CD4-positive, alpha-beta T cell treated with Interferon alpha-2 for 1 hour (primary cell): ENCODE measurements around the gene PAX1.

Source experiments
- DNase-seq, 2 donors: peaks; one replicate each; pipeline ENCODE4 v3.0.0-alpha.2; 2020 to 2022

PAX1 gene

DNA sequence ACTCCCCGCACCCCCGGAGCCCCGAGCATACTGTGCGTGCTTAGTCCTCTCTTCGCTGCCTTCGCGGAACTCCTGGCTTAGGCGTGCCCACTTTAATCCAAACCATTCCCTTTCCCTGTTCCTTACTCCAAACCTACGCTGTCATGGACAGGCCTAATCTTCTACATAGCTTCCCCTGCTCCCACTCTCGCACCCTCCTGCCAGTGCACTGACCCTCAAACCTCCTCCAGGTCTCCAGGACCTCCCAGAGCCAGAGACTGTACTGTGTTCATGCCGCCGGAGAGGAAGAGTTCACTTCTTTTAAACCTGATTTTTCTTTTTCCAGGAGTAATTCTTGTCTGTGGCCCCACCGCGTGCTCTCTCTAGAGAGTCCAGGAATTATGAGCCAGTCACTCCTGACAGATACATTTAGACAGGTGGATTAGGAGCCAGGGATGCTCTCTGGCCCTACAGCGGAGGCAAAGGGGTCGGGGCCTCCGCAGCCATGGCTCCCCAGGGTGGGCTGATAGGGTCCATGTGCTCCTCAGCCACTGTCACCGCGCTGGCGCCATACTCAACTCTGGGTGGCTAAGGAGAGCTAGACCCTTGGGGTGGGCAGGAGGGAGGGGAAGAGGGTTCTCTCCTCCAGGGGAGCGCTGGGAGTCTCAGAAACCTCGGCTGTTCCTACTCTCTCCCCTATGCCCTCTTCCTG is 1.6 kb upstream of the PAX1 start:
- no peak for DNase-seq

DNA sequence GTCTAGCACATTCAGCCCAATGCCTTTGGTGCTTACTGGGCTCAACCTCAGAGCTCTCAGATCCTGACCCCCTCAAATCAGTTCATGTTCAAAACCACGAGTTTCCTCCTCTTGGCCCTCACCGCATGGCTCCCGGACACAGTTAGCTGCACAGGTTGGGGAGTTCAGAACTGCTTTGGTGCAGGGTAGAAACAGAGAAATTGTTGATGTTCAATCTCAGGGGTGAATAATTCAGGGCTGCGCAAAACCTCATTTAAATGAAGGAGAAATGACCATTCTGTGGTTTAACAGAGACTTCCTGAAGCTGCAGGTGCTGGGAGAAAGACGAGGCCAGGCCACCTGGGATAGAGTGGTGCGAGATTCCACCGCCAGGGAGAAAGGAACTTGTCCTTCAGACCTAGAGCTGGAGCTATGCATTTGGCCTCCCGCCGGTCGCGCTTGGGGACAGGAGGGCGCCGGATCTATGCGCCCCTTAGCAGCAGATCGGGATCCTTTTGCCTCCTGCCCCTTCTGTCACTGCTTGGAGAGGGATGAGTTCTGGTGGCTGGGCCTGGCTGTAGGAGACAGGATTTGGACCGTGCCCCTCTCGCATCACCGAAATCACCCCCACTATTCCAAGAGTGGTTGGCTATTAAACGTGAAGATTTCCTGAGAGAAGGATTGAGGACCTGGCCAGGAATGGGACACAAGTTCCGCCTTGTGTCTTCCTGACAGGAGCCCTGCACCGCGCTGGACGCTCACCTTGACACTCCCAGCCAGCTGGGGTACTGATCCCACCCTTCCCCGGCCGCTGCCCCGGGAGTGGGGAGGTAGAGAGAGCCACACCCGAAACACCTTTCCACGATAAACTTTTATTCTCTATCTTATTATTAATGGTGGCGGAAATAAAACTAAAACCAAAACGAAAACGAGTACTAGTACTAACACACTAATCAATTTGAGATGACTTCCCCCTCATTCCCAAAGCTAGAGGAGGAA is 767 bp upstream of the PAX1 start:
- no peak for DNase-seq

DNA sequence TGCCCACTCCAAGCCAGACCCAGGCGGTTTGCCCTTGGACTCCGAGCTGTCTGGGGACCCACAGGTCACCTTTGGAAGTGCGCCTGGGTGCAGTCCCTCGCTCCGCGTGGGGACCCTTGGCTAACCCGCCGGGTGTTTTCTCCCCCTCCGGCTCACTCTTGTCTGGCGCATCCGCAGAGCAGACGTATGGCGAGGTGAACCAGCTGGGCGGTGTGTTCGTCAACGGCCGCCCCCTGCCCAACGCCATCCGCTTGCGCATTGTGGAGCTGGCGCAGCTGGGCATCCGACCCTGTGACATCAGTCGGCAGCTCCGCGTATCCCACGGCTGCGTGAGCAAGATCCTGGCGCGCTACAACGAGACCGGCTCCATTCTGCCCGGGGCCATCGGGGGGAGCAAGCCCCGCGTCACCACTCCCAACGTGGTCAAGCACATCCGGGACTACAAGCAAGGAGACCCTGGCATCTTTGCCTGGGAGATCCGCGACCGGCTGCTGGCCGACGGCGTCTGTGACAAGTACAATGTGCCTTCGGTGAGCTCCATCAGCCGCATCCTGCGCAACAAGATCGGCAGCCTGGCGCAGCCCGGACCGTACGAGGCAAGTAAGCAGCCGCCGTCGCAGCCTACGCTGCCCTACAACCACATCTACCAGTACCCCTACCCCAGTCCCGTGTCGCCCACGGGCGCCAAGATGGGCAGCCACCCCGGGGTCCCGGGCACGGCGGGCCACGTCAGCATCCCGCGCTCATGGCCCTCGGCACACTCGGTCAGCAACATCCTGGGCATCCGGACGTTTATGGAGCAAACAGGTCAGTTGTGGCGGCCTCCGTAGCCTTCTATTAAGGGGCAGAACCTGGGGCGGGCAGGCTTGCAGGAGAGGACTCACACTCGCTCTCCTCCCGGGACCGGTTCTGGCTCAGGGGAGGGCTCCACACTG is 1.1 kb downstream of the PAX1 start:
- DNase-seq, result no peak

DNA sequence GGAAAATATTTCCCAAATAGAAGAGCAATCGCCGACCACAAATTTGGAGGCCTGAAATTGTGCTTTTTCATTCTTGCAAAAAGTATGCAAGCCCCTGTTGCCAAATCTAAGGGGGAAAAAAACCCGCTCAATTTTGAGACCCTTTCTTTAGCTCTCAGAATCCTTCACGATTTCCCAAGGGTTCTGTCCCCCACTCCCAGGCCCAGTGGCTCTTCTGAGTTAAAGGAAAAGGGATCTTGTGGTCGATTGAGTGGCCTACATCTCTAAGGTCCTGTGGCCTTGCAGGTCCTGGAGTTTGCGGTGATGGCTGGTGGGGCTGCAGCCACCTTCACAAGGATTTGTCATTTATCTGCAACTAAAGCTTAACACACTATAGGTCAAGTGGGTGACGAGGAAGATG is 1.8 kb downstream of the PAX1 start:
- DNase-seq, result no peak

GRCh38 chr20:21707999-21708737 is 2.7 kb downstream of the PAX1 start:
- no peak for DNase-seq

- no peak for DNase-seq
Measured at GRCh38 chr20:21708738-21709534, 3.5 kb downstream of the PAX1 start.

DNA sequence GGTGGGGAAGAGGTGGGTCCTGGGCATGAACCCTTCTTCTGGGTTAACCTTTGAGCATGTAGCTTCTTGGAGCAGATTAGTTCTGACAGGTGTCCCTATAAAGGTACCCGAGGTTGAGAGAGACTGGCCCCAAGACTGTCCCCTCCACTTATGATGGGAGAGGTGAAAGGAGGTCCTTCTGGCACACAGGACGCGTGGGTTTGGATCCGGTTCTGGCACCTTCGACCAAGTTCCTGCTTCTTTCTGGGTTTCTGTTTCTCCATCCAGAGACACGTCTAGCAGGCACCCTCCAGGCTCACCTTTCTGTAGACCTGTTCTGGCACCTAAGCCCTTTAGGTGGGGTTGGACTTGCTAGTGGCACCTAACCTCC is 4.1 kb downstream of the PAX1 start:
- no peak for DNase-seq

DNA sequence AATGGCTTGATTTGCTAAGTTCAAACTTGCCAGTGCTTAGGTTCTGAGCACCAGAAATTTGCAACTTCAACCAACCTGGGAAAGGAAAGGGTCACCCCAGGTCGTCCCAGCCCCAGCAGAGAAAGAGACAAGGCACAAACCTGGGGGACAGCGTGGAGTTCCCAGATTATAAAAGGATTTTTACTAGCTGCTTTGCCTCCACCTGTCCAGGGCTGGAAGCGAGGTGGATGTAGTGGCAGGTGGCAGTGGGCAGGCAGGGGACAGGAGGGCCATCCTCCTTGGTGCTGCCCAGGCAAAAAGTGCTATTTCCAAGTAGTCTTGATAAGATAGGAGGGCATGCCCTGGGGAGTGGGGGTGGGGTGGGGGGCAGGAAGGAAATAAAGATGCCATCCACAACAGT is 4.9 kb downstream of the PAX1 start:
- no peak for DNase-seq

DNA sequence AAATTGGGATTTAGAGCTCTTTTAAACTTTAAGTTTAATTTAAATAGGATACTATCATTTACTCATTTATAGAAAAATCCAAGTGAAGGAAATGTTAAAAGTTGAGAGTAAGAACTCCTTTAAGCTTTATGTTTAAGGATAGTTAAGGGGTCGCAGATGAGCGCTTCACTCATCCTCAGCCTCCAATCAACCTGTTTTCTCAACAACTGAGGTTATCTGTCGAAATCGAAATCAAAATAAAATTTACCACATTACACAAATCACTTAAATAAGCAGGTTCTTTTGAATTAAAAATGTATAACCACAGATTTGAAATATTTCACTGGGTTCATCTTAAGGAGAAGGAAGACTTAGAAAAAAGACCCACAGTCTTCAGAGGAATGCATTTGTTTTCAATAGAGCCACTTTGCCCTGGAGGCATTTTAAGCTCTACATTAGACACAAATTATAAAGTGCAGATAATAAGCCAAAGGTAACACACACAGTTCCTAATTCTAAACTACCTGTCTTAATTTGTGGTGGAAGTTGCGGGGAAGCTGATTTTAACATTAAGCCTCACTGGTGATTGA is 5.5 kb downstream of the PAX1 start:
- no peak for DNase-seq

GRCh38 chr20:21712443-21713059 is 7.1 kb downstream of the PAX1 start:
- DNase-seq, result no peak

GRCh38 chr20:21713470-21713869 is 8.0 kb downstream of the PAX1 start:
- DNase-seq, result no peak

DNA sequence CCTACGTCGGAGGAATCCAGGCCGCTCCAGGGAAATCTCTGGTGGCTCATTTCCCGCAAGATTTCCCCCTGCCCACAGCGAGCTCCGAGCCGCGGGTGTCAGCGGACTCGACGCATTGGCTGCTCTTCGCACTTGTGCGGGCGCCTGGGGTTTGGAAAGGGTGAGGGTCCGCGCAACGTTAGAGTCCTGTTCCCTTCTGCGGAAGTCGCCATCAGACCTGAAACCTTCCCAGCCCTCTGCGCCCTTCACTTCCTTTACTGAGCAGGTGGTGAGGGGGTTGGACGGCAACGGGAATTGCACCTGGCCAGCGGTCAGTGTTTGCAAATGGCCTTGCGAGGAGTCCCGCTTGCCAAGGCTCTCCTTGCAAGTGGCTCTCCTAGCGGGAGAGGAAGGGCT is 8.4 kb downstream of the PAX1 start:
- no peak for DNase-seq

GRCh38 chr20:21714297-21715192 is 9.1 kb downstream of the PAX1 start:
- no peak for DNase-seq

DNA sequence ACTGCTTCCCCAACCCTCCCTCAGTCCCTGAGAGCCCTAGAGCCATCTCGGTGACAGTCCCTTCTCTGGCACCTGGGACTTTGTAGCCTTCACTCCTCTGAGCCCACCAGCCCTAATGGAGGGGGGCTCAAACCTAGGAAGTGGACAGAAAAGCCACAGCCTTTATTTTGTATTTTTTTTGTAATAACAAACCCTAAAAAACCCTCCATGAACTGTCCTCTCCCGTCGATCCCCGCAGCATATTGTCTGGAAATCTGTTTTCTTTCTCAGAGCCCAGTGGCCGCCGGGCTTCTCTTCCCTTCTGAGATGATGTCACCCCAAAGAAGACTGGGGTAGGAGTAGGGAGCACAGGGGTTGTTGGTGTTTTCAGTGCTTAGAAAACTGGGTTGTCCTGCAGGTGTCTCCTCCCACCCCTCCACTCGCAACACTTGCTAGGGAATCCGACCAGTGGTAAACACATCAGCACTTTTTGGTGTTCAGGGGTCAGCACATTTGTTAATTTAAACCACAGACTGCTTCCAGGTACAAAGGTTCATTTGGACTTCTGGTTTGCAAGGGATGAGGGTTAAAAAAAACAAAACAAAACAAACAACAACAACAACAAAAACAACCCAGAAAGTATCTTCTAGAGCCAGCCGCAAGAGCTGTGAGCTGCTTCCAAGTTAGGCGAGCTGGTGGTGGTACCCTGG is 9.9 kb downstream of the PAX1 start:
- DNase-seq, result no peak

GRCh38 chr20:21719592-21720214 is 14.2 kb downstream of the PAX1 start:
- DNase-seq, result peak in 1 of 2 donors; percentile 34

DNA sequence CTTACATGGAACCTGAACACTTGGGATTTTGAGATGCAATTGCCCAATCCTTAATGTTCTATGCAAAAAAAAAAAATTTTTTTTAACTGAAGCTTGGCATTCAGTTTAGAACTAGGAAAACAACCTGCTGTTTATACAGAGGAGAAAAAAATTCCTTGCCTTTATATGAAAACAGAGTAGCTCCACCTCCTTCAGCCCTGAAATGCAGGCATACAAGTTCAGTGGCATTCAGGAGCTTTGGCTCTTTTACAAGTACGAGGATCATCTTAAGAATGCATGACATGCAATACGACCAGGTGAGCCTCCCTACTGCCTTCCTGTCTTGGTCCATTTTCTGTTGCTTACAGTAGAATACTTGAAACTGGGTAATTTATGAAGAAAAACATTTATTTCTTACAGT is 20.4 kb downstream of the PAX1 start:
- no peak for DNase-seq

GRCh38 chr20:21729316-21729715 is 23.9 kb downstream of the PAX1 start:
- DNase-seq, result no peak

DNA sequence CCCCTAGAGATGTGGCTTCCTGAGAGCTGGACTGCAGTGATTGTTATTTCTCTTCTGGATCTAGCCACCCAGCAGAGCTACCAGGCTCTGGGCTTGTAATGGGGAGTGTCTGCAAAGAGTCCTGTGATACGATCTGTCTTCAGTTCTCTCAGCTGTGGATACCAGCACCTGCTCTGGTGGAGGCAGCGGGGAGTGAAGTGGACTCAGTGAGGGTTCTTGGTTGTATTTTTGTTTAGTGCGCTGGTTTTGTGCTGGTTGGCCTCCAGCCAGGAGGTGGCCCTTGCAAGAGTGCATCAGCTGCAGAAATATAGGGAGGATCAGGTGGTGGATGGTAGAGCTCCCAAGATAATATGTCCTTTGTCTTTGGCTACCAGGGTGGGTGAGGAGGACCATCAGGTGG is 33.7 kb downstream of the PAX1 start:
- DNase-seq, result no peak

DNA sequence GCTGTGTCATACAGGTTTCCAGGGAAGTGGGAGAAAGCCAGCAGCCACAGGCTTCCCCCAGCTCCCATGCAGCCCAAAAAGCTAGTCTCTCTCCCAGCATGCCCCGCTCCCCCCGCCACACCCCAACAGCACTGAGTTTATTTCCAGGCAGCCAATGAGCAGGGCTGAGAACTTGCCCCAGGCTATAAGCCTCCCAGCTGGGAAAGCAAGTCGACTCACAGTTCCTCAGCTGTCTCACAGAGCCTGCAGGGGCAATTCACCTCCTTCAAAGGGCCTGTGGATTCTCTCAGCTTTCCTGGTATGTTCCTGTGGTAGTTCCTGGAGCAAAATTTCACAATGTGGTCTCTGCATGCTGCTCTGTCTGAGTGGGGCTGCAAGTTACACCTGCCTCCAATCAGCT is 34.2 kb downstream of the PAX1 start:
- no peak for DNase-seq
